Glomerular endothelial cell (primary cell): ENCODE results near the gene ZNF558. TPM values are rescaled to one million over a fixed set of nuclear protein-coding genes. Genes with fewer than 3 reads are reported as not detected.
"Not testable (repeated sequence)": the region's sequence is repeated elsewhere in the genome, so short reads cannot be mapped to it uniquely, and the experiment has no call there.

Experiments used
- DNase-seq: peaks from one replicate; pipeline ENCODE4 v3.0.0-alpha.2; 2011; ENCODE audit warnings: low read depth, low spot score; ENCODE audit errors: extremely low read depth
- total RNA-seq: library from RNA; depleted of rRNA; stranded (reverse); fragments of >200 nt; gene quantifications from 2 replicates; pipeline ENCODE4 v1.2.3, GENCODE V29; 2015

Gene ZNF558
- total RNA-seq, 1 donor from 2014 or later: 5.6 TPM

- DNase-seq: no peak
These were observed 20.6 kb downstream of the ZNF558 start for GRCh38 chr19:8811315-8812172.

GRCh38 chr19:8806661-8807060 is 25.4 kb downstream of the ZNF558 start:
- no peak for DNase-seq

GRCh38 chr19:8794823-8795222 is 37.3 kb downstream of the ZNF558 start:
- DNase-seq: no peak

- not testable (repeated sequence) for DNase-seq
These were observed 58.5 kb downstream of the ZNF558 start for GRCh38 chr19:8773587-8773986.

GRCh38 chr19:8769265-8769664 is 62.8 kb downstream of the ZNF558 start:
- DNase-seq: not testable (repeated sequence)

GRCh38 chr19:8767257-8767656 is 64.8 kb downstream of the ZNF558 start:
- DNase-seq: not testable (repeated sequence)

Other genes with a start within 250 kb of the ZNF558 start
- gene ADAMTS10, start 221.6 kb downstream of the ZNF558 start, total RNA-seq: 32.6 and 44.3 TPM in 2 replicates
- gene NFILZ, start 201.7 kb downstream of the ZNF558 start, total RNA-seq: not detected in 2 replicates
- gene ACTL9, start 133.5 kb downstream of the ZNF558 start, total RNA-seq: not detected in 2 replicates
- not detected in 2 replicates for gene OR2Z1, start 110.7 kb downstream of the ZNF558 start, total RNA-seq
- not detected in 2 replicates for gene MBD3L1, start 73 bp upstream of the ZNF558 start, total RNA-seq
- gene MUC16, start 178.1 kb upstream of the ZNF558 start, total RNA-seq: not detected in 2 replicates